Stimulated activated CD8-positive, alpha-beta memory T cell treated with anti-CD3 and anti-CD28 coated beads, Interleukin-12 subunit alpha, Interleukin-12 subunit beta, amount 100 ng/mL, for 24 hours (primary cell): ENCODE results near the gene SPNS3.
A peak's percentile ranks its signal among the peaks of the same experiment; 100 is the strongest.

Source experiments
- DNase-seq: peaks from one replicate; pipeline ENCODE4 v3.0.0-alpha.2; 2020; ENCODE audit errors: extremely low read depth

Gene SPNS3

GRCh38 chr17:4487820-4488716 lies 54.3 kb downstream of the SPNS3 start:
- DNase-seq, result no peak

DNA sequence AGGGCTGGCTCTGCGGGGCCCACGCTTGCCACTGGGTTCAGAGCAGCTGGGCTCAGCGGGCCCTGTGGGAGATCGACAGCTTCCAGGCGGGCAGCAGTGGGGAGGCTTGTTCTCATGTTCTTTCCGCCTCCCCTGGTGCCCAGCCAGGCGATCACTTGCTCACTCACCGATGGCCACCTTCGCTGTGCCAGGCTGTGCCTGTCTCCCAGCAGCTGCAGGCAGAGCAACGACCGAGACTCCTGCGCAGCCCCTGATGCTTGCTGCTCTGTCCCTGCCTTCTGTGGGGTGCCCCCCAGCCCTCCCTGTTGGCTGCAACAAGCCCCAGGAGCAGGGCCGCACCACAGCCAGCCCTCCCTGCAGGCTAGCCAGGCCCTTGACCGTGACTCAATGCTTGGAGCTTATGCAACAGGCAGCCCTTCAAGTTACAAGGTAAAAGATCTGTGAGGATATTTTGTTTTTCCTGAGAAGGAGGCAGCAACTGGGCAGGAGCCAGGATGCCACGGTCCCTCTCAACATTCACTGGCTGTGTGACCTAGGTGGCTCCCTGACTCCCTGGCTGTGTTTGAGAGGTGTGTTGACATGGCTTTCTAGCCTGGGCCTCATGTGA lies 55.4 kb downstream of the SPNS3 start:
- no peak for DNase-seq

- no peak for DNase-seq
Measured at GRCh38 chr17:4490109-4490591, 56.4 kb downstream of the SPNS3 start.

DNA sequence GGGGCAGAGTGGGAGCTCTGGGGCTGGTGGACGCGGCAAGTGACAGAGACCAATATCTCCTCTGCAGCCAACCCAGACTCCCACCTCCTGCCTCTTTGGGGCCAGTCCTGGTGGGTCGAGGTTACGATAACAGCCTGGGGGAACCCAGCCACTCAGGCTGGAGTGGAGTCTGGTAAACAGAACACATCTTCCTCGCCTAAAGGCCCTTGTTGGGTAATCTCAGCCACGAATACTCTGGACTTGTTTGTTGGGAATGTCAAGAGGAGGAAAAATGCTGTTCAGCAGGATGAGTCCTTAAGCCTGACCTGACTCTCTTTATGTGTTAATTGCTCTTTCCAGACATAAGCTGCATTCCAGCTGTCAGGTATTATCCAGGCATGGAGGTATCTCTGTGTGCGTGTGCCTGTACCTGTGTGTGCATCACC lies 56.9 kb downstream of the SPNS3 start:
- DNase-seq, result no peak

GRCh38 chr17:4492721-4493561 lies 59.2 kb downstream of the SPNS3 start:
- no peak for DNase-seq

DNA sequence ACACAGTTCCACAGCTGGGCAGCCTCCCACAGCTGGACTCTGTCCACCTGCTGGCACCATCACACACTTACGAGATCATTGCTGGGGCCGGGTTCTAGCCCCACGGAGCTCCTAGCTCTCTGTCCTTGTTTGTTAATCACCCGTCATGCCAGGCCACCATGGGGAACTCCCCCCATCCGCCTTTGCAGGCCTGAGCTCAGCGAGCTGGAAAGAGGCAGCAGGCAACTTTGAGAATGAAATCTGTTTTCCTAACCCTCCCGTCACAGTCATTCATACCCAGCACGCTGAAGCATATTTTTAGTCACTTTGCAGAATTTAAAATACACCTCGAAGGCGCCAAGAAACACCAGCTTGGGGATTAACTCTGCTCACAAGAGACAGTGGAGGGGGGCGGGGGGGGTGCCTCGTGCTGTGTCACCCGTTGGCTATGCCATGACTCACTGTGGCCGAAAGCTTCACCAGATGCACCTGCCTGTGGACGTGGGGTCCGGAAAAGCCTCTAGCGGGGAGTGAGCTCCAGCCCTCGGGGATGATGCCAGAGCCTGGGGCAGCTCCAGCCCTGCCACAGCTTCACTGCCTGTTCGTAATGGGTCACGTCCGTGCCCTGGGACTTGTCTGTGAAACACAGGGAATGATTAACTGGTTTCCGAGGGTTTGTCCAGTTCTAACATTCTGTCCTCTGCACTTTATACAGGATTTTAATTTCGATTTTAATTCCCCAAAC lies 63.5 kb downstream of the SPNS3 start:
- DNase-seq, result no peak

GRCh38 chr17:4498461-4499397 lies 65.0 kb downstream of the SPNS3 start, which contains the start of gene SPNS2:
Gene SPNS2 (plus strand): TSS chr17:4498881. CDS start chr17:4499048, 167 bp downstream.
- peak; percentile 49 for DNase-seq

DNA sequence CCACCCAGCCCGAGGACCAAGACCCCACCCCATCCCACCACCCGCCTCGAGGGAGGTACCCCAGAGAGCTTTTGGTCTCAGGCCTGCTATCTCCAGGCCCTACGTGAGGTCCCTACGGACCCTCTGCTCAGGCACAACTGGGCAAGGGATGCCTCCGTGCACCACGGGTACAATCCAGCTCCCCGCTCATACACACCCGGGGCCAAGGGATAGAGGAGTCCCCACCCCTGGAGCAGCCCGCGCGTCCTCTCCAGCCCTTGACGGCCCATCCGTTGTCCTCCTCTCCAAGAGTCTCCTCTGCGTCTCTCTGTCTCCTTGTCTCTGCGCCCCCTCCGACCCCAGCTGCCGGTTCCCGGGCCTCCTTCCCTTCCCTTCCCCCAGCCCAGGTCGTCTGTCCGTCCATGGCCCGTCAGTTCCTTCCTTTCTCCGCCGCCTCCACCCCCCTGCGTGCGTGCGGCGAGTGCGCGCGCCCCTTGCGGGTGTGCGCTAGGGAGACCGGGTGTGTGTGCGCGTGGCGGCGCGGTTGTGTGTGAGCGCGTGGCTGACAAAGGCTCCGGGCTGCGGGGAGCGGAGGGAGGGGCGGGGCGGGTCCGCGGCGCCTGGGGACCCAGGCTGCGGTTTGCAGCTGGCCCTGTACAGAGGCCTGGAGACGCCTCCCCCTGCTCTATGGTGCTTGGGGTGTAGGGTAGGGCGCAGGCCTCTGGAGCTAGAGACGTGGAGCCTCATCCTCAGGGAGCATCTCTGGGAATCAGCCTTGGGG lies 65.9 kb downstream of the SPNS3 start:
- DNase-seq, result no peak

- no peak for DNase-seq
Measured at GRCh38 chr17:4500191-4500571, 66.4 kb downstream of the SPNS3 start.

DNA sequence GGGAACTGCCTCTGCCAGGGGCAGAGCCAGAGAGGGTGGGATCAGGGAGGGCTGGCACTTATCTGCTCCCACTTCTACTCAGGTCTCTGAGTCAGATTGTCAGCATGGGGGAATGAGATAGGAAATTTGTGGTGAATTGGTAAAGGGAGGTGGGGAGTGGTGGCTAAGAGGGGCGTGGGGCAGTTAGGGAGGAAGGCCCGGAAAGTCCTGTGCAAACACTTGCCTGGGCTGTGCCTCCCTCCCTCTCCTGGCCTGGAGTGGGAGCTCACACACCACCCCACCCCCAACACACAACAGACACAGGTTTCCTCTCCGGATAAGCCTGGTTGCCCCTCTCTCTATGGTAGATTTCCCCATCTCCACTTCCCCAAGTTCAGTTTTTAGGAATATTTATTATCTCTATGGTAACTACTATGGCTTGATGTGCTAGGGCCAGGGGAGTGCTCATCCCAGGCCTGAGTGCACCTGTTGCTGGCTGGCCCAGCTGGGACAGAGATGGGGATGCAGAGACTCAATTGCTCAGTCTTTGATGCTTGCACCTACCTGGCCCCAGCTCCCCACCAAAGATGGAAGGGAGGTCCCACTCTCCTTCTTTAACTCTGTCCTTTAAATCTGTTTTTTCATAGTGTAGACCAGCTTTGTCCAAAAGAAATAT lies 67.7 kb downstream of the SPNS3 start:
- DNase-seq, result no peak

DNA sequence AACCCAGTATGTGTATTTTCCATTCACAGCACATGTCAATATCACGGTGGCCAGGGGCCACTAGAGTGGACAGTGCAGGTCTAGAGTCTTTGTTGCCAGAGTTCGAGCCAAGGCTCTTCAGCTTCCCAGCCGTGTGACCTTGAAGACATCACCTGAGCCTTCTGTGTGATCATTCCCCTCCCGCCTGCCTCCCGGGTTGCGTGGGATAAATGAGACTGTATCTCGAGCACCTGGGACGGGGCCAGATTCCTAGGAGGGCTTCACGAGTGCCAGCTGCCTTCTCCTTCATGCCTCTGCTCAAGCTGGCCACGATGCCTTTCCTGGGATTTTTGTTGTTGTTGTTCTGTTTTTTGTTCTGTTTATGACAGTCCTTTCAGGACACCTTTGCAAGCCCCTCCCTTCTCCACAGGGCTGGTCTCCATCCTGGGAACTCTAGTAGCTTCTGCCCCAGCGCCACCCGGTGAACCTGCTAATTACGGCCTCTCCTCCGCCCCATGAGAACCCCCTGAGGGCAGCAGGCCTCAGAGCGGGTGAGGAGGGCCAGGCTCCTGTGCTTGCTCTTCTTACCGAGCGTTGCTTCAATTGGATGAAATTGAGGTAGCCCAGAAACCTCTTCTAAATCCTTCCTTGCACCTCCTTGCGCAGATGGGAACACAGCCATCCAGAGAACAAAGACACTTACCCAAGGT lies 68.9 kb downstream of the SPNS3 start:
- no peak for DNase-seq

- no peak for DNase-seq
Measured at GRCh38 chr17:4503283-4504025, 69.7 kb downstream of the SPNS3 start.

DNA sequence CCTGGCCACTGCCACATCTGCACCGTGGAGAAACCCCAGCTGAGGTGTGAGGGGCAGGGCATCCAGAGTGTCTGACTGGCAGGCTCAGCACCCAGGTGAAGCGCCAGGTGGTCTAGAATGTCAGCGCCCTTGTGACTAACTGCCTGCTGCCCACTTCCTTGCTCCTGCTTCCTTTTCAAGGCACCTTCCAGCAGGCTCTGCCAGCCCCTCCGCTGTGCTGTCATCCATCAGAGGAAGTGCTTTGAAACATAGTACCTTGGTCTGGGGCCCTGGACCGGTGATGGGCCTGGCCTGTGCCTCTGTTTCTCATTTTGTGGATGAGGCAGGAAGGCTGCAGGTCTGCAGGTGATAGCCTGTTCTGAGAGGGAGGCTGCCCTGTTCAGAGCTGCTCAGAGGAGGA lies 70.4 kb downstream of the SPNS3 start:
- no peak for DNase-seq

GRCh38 chr17:4505187-4505586 lies 71.4 kb downstream of the SPNS3 start:
- DNase-seq, result no peak

DNA sequence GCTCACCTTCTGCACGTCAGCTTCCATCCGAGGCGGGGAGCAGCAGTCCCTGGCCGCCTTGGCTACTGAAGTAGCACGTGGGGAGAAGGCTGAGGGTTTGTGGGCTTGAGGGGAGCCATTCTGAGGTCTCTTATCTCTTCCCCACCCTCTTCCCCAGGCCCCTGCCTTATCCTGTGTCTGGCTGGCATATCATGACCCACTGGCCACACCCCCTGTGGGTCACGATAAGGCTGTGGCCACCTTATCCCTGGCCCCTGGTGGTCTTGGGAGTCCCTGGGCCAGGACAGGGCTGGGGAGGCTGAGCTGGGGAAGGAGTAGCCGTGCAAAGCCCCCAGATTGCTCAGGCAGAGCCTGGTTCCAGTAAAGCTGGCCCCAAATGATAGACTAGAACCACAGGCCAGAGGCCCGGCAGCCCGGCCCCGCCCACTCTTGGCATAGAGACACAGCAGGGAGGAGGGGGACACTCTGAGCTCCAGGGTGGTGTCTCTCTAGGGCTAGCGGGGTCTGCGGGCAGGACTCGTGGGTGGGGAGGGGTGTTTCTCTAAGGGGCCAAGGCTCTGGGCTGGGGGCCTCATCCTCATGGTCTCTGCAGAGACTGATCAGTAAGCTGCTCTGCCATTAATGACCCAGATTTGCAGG lies 72.6 kb downstream of the SPNS3 start:
- DNase-seq, result no peak

DNA sequence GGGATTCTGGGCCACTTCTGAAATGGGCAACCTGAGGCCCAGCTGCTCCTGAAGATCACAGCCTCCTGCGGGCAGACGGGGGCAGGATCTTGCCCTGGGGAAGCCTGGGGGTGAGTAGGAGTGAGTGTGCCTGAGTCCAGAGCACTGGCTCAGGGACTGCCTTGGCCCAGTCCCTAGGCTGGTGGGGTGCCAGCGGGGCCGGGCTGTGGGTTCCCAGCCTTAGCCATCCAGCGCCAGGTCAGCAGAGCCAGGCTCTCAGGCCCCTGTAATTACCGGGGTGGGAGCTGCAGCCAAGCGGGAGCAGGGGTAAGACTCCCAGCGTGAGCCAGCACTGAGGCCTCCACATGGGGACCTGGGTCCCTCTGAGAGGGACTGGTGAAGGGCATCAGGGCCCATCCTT lies 73.2 kb downstream of the SPNS3 start:
- no peak for DNase-seq
